ENCODE measurements around the gene GPR146. TPM values are rescaled to one million over a fixed set of nuclear protein-coding genes. Genes with fewer than 3 reads are reported as not detected.
A peak's percentile ranks its signal among the peaks of the same experiment; 100 is the strongest.

GPR146 gene
- total and polyA plus RNA-seq, 2 of the 13 experiments (the other 11 are each of a cell fraction or from before 2014, with no cell fraction given) = 2.0 to 15.9 TPM

- TF ChIP-seq ZBTB3 (CRISPR knock-in tag; IDR thresholded peaks at IDR 0.05; ENCODE audit: borderline replicate concordance, low read depth) = no peak
- no peak for TF ChIP-seq PPARG (CRISPR knock-in tag; conservative IDR thresholded peaks at IDR 0.05)
- TF ChIP-seq MYPOP (CRISPR knock-in tag; IDR thresholded peaks at IDR 0.05) = peak; percentile 31; the same call in 1 of the 2 replicates
- no peak for TF ChIP-seq PLRG1 (conservative IDR thresholded peaks at IDR 0.05)
- TF ChIP-seq ZNF142 (CRISPR knock-in tag; IDR thresholded peaks at IDR 0.05) = no peak
- TF ChIP-seq ZNF720 (CRISPR knock-in tag; IDR thresholded peaks at IDR 0.05) = no peak
- TF ChIP-seq HHEX (CRISPR knock-in tag; IDR thresholded peaks at IDR 0.05) = no peak
- no peak for TF ChIP-seq ZNF546 (CRISPR knock-in tag; conservative IDR thresholded peaks at IDR 0.05)
- no peak for TF ChIP-seq GPBP1L1 (CRISPR knock-in tag; IDR thresholded peaks at IDR 0.05)
- no peak for TF ChIP-seq CENPBD1 (CRISPR knock-in tag; IDR thresholded peaks at IDR 0.05; ENCODE audit: borderline replicate concordance, low read depth)
- TF ChIP-seq YEATS4 (CRISPR knock-in tag; IDR thresholded peaks at IDR 0.05; ENCODE audit: borderline replicate concordance) = peak; percentile 82; the same call in 1 of the 2 replicates
- no peak for TF ChIP-seq TCF12 (IDR thresholded peaks at IDR 0.05)
- no peak for TF ChIP-seq TCF12 (CRISPR knock-in tag; IDR thresholded peaks at IDR 0.05)
- no peak for TF ChIP-seq HNF4G (IDR thresholded peaks at IDR 0.05; ENCODE audit: borderline replicate concordance, low read depth, low read length)
- TF ChIP-seq HNF4G (CRISPR knock-in tag; IDR thresholded peaks at IDR 0.05; ENCODE audit: borderline replicate concordance, low read depth) = no peak
- no peak for TF ChIP-seq MTF2 (CRISPR knock-in tag; IDR thresholded peaks at IDR 0.05; ENCODE audit: borderline replicate concordance)
- TF ChIP-seq HES4 (CRISPR knock-in tag; IDR thresholded peaks at IDR 0.05; ENCODE audit: borderline replicate concordance) = peak; percentile 82; the same call in 1 of the 2 replicates
- TF ChIP-seq SNAI1 (CRISPR knock-in tag; IDR thresholded peaks at IDR 0.05; ENCODE audit: borderline replicate concordance) = no peak
- TF ChIP-seq HOXA3 (CRISPR knock-in tag; IDR thresholded peaks at IDR 0.05) = peak; percentile 44; the same call in 1 of the 2 replicates
- no peak for TF ChIP-seq PHB2 (IDR thresholded peaks at IDR 0.05; ENCODE audit: partially characterized antibody)
- TF ChIP-seq RFX1 (IDR thresholded peaks at IDR 0.05) = no peak
- TF ChIP-seq ZNF562 (CRISPR knock-in tag; IDR thresholded peaks at IDR 0.05; ENCODE audit: borderline replicate concordance) = no peak
- TF ChIP-seq ATM (IDR thresholded peaks at IDR 0.05; ENCODE audit: borderline replicate concordance) = no peak
Observed at GRCh38 chr7:1028044-1028770, 16.1 kb upstream of the GPR146 start (continued).

All from HepG2 (cell line).